Measurements from ENCODE around the gene TAF11.

TAF11 gene

DNA sequence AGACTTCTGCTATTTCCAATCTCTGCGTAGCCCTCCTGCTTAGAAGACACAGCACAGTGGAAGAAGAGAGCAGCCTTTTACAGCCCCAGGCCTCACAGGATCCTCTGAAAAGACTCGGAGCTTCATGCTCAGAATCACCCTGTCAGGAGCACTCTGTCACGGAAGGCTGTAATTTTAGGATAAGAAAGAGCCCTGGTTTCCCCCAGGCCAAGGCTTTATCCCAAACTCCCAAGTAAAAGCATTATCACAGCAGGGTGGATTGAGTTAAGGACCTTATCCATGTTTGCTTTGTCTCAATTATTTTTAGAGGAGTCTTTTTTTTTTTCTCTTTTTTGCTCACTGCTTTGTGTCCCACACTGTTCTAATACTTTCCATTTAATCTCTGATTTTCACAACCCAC is 40.4 kb upstream of the TAF11 start:
- DNase-seq, result peak; percentile 22
- H3K27ac ChIP-seq, result 0 out of 2 replicates have a peak overlapping the region, but pooled peaks have one; percentile 10
- no peaks in the 10 kb centered on the region for H3K27me3 ChIP-seq (ENCODE audit: insufficient read depth, low read depth, severe bottlenecking)
- H3K36me3 ChIP-seq, result no peaks in the 10 kb centered on the region
- no peak overlapping the region for H3K4me3 ChIP-seq (ENCODE audit: low read depth, low read length)
- TF ChIP-seq CTCF (IDR thresholded peaks at IDR 0.05; ENCODE audit: low read depth, low read length), result no peak
- no peaks in the 10 kb centered on the region for H3K9me3 ChIP-seq (ENCODE audit: severe bottlenecking)

- no peak for DNase-seq
Measured at GRCh38 chr6:34926655-34927054, 38.8 kb upstream of the TAF11 start.

DNA sequence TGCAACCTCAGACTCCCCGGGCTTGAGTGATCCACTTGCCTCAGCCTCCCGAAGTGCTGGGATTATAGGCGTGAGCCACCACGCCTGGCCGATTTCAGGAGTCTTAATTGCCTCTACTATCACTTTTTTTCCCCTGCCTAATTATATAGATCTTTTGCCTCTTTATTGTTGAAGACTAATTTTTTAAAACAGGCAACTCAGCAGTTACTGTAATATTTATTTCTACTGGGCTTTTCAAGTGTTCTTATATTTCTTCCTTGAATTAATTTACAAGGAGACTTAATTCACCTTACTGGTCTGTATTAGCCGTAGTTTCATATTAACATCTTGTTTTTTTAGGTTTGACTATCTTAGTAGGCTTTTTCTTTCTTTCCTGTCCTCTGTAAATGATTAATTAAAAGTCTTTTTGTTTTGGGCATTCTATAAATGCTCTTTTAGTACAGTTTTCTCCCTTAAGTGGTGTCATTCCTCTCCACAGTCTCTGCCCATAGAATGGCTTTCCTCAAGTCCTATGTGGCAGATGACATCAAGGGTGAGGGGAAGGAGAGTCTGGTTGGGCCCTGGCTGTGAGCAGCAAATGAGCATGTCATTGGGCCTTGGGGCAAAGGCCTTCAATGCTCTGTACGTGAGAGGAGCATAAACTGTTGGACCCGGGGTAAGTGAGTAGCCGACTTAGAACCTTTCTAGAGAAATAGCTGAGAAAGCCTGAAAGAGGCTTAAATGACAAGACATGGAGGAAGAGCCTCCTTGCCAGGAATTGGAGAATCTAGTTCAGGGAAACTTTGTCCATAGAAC is 37.2 kb upstream of the TAF11 start:
- DNase-seq, result no peak

More at GRCh38 chr6:34926655-34927054, 38.8 kb upstream of the TAF11 start:
- Histone ChIP-seq H3K27ac (no peak overlapping the region), H3K36me3 (no peaks in the 10 kb centered on the region), H3K4me3 (ENCODE audit: low read depth, low read length) (no peak overlapping the region), H3K27me3 (ENCODE audit: insufficient read depth, low read depth, severe bottlenecking) (no peaks in the 10 kb centered on the region), H3K9me3 (ENCODE audit: severe bottlenecking) (no peaks in the 10 kb centered on the region)
- TF ChIP-seq CTCF (IDR thresholded peaks at IDR 0.05; ENCODE audit: low read depth, low read length), result no peak

GRCh38 chr6:34922177-34922663 is 34.4 kb upstream of the TAF11 start:
- H3K9me3 ChIP-seq (ENCODE audit: severe bottlenecking), result no peaks in the 10 kb centered on the region
- DNase-seq, result no peak
- TF ChIP-seq CTCF (IDR thresholded peaks at IDR 0.05; ENCODE audit: low read depth, low read length), result no peak

More for the DNA sequence above, 37.2 kb upstream of the TAF11 start:
- H3K27me3 ChIP-seq (ENCODE audit: insufficient read depth, low read depth, severe bottlenecking), result no peaks in the 10 kb centered on the region
- no peak overlapping the region for H3K27ac ChIP-seq
- H3K9me3 ChIP-seq (ENCODE audit: severe bottlenecking), result no peaks in the 10 kb centered on the region
- no peaks in the 10 kb centered on the region for H3K36me3 ChIP-seq
- TF ChIP-seq CTCF (IDR thresholded peaks at IDR 0.05; ENCODE audit: low read depth, low read length), result no peak
- no peak overlapping the region for H3K4me3 ChIP-seq (ENCODE audit: low read depth, low read length)

DNA sequence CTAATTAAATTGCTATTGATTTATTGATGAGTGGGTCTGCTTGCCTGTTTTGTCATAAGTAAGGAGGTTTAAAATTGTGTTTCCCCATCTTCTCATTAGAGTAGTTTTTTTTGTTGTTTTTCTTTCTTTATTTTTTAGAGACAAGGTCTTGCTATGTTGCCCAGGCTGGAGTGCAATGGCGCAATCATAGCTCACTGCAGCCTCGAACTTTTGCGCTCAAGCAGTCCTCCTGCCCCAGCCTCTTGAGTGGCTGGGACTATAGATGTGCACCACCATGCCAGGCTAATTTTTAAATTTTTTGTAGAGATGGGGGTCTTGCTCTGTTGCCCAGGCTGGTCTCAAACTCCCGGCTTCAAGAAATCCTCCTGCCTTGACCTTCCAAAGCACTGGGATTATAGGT is 32.3 kb upstream of the TAF11 start:
- no peaks in the 10 kb centered on the region for H3K9me3 ChIP-seq (ENCODE audit: severe bottlenecking)
- no peak overlapping the region for H3K27ac ChIP-seq
- TF ChIP-seq CTCF (IDR thresholded peaks at IDR 0.05; ENCODE audit: low read depth, low read length), result no peak
- H3K4me3 ChIP-seq (ENCODE audit: low read depth, low read length), result no peak overlapping the region
- peaks cover 2% of the 10 kb centered on the region; the same call in 1 of the 2 replicates for H3K36me3 ChIP-seq
- no peaks in the 10 kb centered on the region for H3K27me3 ChIP-seq (ENCODE audit: insufficient read depth, low read depth, severe bottlenecking)
- DNase-seq, result no peak

More at GRCh38 chr6:34922177-34922663, 34.4 kb upstream of the TAF11 start:
- H3K27me3 ChIP-seq (ENCODE audit: insufficient read depth, low read depth, severe bottlenecking), result no peaks in the 10 kb centered on the region
- H3K27ac ChIP-seq, result no peak overlapping the region
- no peak overlapping the region for H3K4me3 ChIP-seq (ENCODE audit: low read depth, low read length)
- peaks cover 2% of the 10 kb centered on the region; the same call in 1 of the 2 replicates for H3K36me3 ChIP-seq
